HG02588 (cell line): ENCODE measurements around the gene UBR4.

Source experiments
- ATAC-seq: cut with Tn5 transposase; IDR thresholded peaks from one replicate; pipeline ENCODE4 v1.9.1; 2021; ENCODE audit warnings: mild to moderate bottlenecking, moderate library complexity; ENCODE audit not compliant: unreplicated experiment

The UBR4 gene

GRCh38 chr1:19096990-19097389 is 113.1 kb downstream of the UBR4 start:
- ATAC-seq: no peak

DNA sequence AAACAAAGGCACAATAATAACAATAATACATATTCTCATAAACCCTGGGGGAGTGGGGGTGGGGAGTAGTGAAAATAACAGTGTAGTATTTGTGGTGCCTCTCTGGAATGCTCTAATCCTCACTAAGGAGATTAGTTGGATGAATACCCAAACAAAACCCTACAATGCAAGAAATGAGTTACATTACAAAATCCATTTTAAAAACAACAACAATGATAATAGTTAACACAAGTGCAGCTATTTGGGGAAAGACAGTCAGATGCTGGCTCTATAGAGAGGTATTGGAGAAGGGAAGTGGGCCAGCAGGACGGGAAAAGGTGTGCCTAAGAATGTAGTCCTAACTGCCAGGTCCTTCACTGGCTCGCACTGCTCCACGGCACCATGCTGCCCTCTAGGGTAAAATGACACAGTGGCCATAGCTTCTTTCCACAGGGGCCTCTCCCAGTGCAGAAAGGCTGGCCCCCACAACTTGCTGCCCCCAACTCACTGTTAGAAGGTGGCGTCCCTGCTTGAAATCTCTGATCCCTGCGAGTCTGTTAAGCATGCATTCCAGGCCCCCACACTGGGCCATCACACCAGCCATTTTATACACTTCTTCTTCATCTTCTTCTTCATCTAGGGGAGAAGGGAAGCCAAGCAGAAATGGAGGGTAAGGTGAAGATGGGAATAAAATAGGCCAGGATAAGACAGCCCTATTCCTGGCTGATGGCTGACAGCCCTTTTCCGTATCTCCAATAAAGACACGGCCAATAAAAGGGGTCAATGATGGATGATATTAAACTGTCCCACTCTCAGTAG is 113.8 kb downstream of the UBR4 start:
- no peak for ATAC-seq

DNA sequence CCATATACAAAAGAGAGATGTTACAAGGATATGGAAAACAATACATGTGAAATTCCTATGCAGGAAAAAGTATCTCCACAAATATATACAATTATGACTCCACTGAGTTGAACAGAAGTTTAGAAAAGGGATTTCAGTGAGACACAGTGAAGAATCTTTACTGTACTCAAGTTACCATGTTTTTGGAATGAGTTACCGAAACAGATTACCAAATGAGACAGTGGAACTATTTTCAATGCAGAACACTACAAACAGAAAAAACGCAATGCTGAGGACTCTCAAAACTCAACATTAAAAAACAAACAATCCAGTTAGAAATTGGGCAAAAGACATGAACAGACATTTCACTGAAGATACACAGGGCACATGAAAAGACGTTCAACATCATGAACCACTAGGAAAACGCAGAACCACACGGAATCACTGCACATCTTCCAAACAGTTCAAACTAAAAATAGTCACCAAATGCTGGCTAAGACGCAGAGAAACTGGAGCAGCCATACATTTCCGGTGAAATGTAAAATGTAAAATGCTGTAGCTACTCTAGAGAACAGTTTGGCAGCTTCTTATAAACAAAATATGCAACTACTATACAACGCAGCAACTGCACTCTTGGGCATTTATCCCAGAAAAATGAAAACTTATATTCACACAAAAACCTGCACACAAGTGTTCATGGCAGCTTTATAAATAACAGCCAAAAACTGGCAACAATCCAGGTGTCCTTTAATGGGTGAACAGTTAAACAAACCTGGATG is 118.7 kb downstream of the UBR4 start:
- no peak for ATAC-seq

DNA sequence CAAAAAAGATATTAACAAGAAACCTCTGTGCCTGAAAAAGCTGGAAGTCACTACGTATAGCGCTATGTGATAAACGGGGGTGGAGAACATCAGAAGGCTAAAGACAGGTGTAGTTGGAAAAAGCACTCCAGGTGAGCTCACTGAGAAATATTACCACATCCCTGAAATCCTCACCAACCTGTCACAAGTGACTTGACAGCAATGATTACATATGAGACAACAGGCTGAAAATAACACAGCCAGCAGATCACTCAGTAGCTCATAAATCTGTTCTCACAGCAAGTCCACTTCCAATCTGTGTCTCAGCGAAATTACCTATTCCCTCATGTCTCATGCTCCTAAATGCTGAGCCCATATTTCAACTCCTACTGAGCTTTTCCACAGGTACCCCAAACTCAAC is 120.5 kb downstream of the UBR4 start:
- no peak for ATAC-seq

DNA sequence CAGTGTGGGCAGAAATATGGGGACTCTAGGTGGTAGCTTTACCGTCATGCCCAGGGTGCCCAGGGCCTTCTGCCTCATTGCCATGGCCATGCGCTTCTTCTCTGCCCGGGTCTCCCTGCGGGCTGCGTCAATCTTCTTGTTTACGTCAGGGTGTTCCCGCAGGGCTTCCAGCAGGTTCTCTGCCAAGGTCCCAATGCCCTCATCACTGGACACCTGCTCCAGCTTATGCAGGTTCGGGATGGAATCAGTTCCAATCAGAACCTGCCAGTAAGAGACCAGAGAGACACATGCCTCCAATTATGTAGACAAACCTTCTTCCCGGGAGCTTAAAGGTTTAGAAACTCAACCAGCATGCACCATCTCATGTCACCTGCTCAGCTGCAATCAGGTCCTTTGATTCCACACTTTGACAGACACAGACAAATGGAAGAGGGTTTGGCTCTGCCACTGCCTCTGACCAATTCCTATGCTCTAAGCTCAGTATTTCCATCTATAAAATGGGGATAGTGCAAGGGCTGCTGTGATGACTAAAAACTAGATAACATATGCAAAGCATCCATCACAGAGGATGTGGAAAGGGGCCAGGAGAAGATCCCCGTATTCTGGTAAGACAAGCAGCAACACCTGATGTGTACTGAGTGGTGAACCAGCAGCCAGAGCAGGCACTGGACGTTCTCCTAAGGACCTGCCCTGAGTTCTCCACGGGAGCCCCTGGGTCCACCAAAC is 121.2 kb downstream of the UBR4 start:
- ATAC-seq: no peak

- no peak for ATAC-seq
Measured at GRCh38 chr1:19087737-19088594, 122.1 kb downstream of the UBR4 start.

DNA sequence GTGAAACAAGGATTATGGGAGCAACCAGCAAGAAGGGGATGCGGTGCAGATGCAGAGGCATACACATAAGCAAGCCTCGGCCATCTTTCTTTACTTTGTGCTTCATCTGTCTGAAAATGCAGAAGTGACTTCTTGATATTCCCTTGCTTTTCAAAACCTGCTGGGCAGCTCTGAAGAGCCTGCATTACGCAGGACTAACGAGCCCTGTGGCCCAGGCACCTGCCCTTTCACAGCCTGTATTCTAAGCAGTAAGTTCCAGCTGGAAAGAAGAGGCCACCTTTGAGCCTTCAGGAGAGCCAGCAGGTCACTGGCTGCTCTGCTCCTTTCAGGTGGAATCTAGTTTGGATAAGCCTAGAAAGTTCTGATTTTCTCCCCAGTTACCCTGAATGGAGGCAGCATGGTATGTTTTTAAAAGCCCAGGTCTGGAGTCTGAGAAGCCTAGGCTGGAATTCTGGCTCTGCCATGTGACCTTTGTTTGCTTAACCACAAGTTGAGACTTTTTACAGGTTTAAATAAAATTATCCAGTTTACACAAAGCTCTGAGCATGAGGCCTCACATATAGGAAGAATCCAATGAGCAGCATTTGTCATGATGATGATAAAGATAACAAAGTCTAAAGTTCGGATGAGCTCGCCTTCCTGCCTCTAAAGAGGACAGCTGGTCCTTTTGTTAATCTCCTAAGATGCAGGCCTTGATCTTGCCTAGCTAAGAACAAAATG is 122.9 kb downstream of the UBR4 start:
- no peak for ATAC-seq

DNA sequence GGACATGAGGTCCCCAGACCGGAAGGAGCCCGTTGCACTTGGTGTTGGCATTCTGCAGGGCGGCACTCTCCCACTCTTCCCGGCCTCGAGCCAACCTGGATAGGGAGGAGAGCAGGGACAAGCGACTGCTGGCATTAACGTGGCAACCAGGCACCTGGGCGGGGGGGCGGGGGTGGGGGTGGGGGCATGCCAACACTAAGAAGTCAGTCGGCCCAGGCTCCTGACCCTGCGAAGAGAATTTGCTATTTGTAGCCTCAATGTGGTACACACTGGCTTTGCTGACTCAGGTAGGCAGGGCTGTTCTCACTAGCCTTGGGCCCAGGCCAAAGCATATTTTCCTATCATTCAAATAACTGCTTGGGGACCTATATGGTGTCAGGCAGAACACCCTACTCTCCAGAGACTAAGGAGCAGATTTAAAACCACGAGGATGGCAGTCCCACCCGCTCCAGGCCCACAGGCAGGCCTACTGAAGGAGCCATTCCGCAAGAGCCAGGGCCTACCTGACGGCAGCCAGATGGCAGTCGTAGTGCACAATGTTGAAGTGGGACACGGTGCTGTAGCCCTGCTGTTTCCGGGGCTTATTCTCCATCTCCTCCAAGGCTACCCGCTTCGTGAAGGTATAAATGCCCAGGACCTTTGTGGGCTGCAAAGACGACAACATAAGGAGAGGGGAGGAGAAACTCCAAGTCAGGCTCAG is 123.7 kb downstream of the UBR4 start:
- no peak for ATAC-seq

GRCh38 chr1:19084206-19084738 is 125.8 kb downstream of the UBR4 start:
- no peak for ATAC-seq

DNA sequence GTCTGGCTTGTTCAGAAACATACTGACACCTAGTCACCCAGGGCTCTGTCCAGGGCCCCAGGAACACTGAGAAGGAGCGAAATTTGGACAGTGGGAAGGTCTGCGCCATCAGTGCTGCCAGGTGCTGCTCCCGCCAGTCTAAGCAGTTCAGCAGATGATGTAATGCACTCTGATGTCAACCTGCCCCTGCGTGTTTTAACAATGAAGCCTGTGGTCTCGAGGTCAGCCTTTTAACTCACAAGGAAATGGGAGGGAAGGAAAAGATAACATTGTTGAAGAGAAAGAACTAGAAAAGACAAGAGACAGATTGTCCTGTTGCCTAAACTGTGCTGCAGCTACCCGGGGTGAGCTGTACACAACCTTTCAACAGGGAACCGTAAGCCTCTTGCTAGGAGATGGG is 127.0 kb downstream of the UBR4 start:
- ATAC-seq: no peak

- no peak for ATAC-seq
Measured at GRCh38 chr1:19081218-19081893, 128.7 kb downstream of the UBR4 start.

DNA sequence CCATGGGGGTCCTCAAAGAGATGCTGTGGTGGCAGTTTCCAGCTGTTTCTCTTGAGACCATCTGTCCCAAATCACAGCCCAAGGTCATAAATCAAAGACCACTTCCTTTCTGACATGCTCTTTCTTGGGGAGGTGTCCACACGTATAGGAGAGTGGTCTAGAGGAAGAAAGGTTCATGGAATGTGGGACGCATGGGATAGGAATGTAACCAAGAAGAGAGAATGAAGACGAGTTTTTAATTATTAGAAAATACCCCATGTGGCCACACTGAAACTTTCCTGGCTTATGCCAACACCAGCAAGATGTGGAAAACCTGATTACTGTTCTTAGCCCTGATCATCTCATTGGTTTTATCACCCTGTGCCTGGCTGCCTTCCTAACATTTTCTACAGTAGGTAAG is 129.3 kb downstream of the UBR4 start:
- ATAC-seq: no peak

DNA sequence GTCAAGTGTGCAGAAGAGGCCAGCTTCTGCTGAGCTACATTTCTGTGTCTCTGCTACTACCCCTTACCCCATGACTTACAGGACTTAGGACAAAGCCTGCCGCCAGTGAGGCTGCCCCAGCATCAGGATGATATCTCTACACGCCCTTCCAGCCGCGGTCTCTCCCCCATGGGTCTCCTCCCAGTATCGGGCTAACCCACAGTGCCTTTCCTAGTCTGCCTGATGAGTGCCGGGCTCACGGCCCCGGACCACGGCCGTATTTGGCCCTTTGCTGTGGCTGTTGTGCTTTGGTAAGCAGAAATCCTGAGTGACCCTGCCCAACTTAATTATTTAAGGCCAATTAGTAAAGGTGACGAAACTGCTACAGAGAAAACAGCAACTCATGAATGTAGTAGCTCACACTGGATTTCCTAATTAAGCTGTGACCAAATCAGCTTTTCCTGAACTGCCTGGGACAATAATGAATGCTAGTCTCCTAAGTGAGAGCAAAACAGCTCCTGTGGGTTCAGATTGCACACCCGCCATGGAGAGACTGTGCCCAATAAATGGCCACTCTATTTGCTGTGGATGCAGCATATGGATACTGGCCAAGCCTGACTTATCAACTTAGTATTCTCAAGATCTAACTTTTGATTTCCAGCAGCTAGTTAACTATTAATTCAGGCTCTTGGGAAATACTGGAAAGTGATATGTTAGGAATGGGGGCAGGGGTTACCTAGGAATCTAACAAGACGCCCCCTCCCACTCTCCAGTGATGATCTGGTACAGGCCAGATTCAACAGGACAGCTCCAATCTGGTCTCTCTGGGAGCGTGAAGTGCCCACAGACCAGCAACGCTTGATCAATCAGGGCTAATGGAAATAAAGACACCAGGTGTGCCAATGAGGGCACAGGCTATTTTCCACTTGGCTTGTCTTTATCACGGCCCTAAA is 130.3 kb downstream of the UBR4 start:
- ATAC-seq: no peak

DNA sequence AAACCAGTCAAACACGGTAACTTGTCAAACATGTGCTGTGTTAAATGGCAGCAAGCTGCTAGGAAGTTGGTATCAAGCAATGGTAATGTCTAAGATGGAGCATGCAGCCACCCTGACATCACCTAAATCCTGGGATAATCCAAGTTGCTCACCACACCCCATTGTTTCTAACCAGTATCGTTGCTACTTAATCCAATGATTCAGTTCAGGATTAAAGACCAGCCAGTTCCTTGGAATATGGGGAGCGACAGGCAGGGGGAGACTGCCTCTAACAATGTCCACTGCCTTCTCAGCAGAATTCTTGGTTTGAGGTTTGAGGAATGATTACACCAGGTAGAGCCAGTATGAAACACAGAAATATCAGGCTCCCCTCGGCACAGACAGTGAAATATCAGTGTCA is 131.5 kb downstream of the UBR4 start:
- ATAC-seq: no peak

GRCh38 chr1:19076841-19077616 is 133.0 kb downstream of the UBR4 start:
- no peak for ATAC-seq

- no peak for ATAC-seq
Measured at GRCh38 chr1:19074902-19075721, 135.0 kb downstream of the UBR4 start.
